WERI-Rb-1 (cell line): ENCODE measurements around the gene SHC3.

Experiments used
- DNase-seq: peaks from one replicate; pipeline ENCODE4 v3.0.0-alpha.2; 2020
- H3K27ac ChIP-seq: fragments of 250-450 bp; sonication (Bioruptor Pico); 2 replicates; pipeline ENCODE4 v1.5.1; 2020; ENCODE audit warnings: mild to moderate bottlenecking, moderate library complexity
- H3K27me3 ChIP-seq: fragments of 250-450 bp; sonication (Bioruptor Pico); 2 replicates; pipeline ENCODE4 v1.5.1; 2021; ENCODE audit warnings: mild to moderate bottlenecking, low read depth, moderate library complexity; ENCODE audit not compliant: insufficient read depth, severe bottlenecking
- H3K36me3 ChIP-seq: fragments of 250-450 bp; sonication (Bioruptor Pico); 2 replicates; pipeline ENCODE4 v1.5.1; 2020; ENCODE audit warnings: mild to moderate bottlenecking, moderate library complexity
- H3K4me3 ChIP-seq: 2 replicates; pipeline ENCODE4 v1.5.1; 2011; ENCODE audit warnings: low read depth, mild to moderate bottlenecking, control low read depth, low read length
- H3K9me3 ChIP-seq: fragments of 250-450 bp; sonication (Bioruptor Pico); 2 replicates; pipeline ENCODE4 v1.5.1; 2021; ENCODE audit warnings: mild to moderate bottlenecking, moderate library complexity; ENCODE audit not compliant: severe bottlenecking
- CTCF ChIP-seq: IDR thresholded peaks from 2 replicates; pipeline ENCODE4 v1.5.1; 2011; ENCODE audit warnings: low read depth, mild to moderate bottlenecking, control low read depth, inconsistent platforms, low read length

SHC3 gene

GRCh38 chr9:89058906-89059305, 119.7 kb downstream of the SHC3 start:
- Histone ChIP-seq H3K9me3 (no peaks in the 10 kb centered on the region), H3K4me3 (no peak overlapping the region), H3K27me3 (no peaks in the 10 kb centered on the region), H3K36me3 (no peaks in the 10 kb centered on the region), H3K27ac (no peak overlapping the region)
- no peak for DNase-seq
- TF ChIP-seq CTCF: no peak

- no peak overlapping the region for H3K4me3 ChIP-seq
- DNase-seq: no peak
- no peaks in the 10 kb centered on the region for H3K27me3 ChIP-seq
- no peaks in the 10 kb centered on the region for H3K9me3 ChIP-seq
- no peak overlapping the region for H3K27ac ChIP-seq
- no peak for TF ChIP-seq CTCF
- no peaks in the 10 kb centered on the region for H3K36me3 ChIP-seq
Observed at GRCh38 chr9:89054865-89055495, 123.6 kb downstream of the SHC3 start.

- no peaks in the 10 kb centered on the region for H3K36me3 ChIP-seq
- no peaks in the 10 kb centered on the region for H3K9me3 ChIP-seq
- H3K4me3 ChIP-seq: no peak overlapping the region
- DNase-seq: no peak
- no peak overlapping the region for H3K27ac ChIP-seq
- no peaks in the 10 kb centered on the region for H3K27me3 ChIP-seq
- no peak for TF ChIP-seq CTCF
Observed at GRCh38 chr9:89053301-89053700, 125.3 kb downstream of the SHC3 start.

GRCh38 chr9:89052470-89053097, 126.0 kb downstream of the SHC3 start:
- Histone ChIP-seq H3K27ac (no peak overlapping the region), H3K27me3 (no peaks in the 10 kb centered on the region), H3K36me3 (no peaks in the 10 kb centered on the region), H3K4me3 (no peak overlapping the region), H3K9me3 (no peaks in the 10 kb centered on the region)
- no peak for TF ChIP-seq CTCF
- peak; percentile 35 for DNase-seq

GRCh38 chr9:89051421-89052025, 127.1 kb downstream of the SHC3 start:
- Histone ChIP-seq H3K27me3 (no peaks in the 10 kb centered on the region), H3K27ac (no peak overlapping the region; the same call in 1 of the 2 replicates), H3K9me3 (no peaks in the 10 kb centered on the region), H3K36me3 (no peaks in the 10 kb centered on the region), H3K4me3 (no peak overlapping the region)
- no peak for TF ChIP-seq CTCF
- DNase-seq: no peak

- no peak overlapping the region for H3K27ac ChIP-seq
- H3K27me3 ChIP-seq: no peaks in the 10 kb centered on the region
- no peak for DNase-seq
- H3K36me3 ChIP-seq: no peaks in the 10 kb centered on the region
- H3K9me3 ChIP-seq: no peaks in the 10 kb centered on the region
- TF ChIP-seq CTCF: no peak
- no peak overlapping the region for H3K4me3 ChIP-seq
Observed at GRCh38 chr9:89049646-89050045, 129.0 kb downstream of the SHC3 start.
